Bronchial epithelial cell (primary cell): ENCODE data around the gene AMBN. TPM values are rescaled to one million over a fixed set of nuclear protein-coding genes. Genes with fewer than 3 reads are reported as not detected.

Source experiments
- DNase-seq: peaks from one replicate; pipeline ENCODE4 v3.0.0-alpha.2; 2010; ENCODE audit warnings: low read depth
- FAIRE-seq: peaks from 2 replicates; lab custom pipeline; 2011; peaks lifted over from hg19 to GRCh38; lab: Jason Lieb, UNC
- H3K27me3 ChIP-seq: 2 replicates; pipeline ENCODE4 v1.5.1; 2011; ENCODE audit warnings: low read length; ENCODE audit not compliant: control insufficient read depth, insufficient read depth
- H3K36me3 ChIP-seq: 2 replicates; pipeline ENCODE4 v1.5.1; 2011; ENCODE audit warnings: low read length; ENCODE audit not compliant: control insufficient read depth, insufficient read depth
- H3K4me3 ChIP-seq: 2 replicates; pipeline ENCODE4 v1.5.1; 2011; ENCODE audit warnings: mild to moderate bottlenecking, low read depth, low read length, control low read depth
- total RNA-seq: library from RNA; depleted of rRNA; stranded (reverse); fragments of >200 nt; gene quantifications from 2 replicates; pipeline ENCODE4 v1.2.1, GENCODE V29; 2014
- TF ChIP-seq, protein P1 (sequence below): IDR thresholded peaks from 2 replicates; pipeline ENCODE4 v1.5.1; 2011; ENCODE audit warnings: mild to moderate bottlenecking, moderate library complexity, low read length, control low read depth, inconsistent platforms; ENCODE audit not compliant: insufficient read depth, severe bottlenecking

The AMBN gene
- total RNA-seq, 1 donor from 2014 or later: not detected

DNA sequence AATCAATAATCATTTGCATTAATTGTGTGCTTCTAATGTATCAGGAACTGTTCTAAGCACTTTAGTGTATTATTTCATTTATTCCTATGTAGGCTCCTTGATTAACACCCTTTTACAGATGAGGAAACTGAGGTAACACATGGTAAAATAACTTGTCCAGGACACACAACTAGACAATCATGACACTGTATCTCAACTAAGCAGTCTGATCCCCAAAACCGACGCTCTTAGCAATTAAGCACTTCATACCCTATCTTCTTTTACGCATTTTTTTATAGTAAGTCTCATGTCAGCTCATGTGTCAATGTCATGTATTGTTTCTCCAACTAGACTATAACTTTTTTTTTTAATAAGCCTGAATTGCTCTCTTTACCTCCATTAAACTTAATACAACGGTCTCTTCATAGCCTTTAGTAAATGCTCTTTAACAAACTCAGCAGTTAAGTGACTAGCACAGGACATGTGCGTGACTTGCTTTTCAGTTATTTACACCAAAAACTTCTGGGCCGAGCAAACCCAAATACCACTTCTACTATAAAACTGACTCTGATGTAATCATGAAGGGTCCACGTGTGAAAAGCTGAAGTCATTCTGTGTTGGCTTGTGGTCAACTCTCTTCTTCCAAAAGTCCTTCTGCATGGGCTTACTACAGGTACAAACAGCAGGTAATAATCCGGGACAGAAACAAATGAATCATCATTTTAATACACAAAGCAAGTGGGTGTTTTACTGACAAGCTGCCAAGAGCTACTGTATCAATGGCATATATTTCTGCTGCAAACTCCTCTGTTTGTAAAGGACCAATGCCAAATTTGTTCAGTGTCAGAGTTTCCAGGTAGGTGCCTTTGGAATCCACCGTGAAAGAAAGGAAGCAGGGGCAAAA lies 7.9 kb upstream of the AMBN start:
- Histone ChIP-seq H3K4me3 (no peak overlapping the region), H3K27me3 (no peaks in the 10 kb centered on the region), H3K36me3 (no peaks in the 10 kb centered on the region)
- peak; percentile 99 for DNase-seq
- peak; percentile 50 for FAIRE-seq
- TF ChIP-seq, protein P1, sequence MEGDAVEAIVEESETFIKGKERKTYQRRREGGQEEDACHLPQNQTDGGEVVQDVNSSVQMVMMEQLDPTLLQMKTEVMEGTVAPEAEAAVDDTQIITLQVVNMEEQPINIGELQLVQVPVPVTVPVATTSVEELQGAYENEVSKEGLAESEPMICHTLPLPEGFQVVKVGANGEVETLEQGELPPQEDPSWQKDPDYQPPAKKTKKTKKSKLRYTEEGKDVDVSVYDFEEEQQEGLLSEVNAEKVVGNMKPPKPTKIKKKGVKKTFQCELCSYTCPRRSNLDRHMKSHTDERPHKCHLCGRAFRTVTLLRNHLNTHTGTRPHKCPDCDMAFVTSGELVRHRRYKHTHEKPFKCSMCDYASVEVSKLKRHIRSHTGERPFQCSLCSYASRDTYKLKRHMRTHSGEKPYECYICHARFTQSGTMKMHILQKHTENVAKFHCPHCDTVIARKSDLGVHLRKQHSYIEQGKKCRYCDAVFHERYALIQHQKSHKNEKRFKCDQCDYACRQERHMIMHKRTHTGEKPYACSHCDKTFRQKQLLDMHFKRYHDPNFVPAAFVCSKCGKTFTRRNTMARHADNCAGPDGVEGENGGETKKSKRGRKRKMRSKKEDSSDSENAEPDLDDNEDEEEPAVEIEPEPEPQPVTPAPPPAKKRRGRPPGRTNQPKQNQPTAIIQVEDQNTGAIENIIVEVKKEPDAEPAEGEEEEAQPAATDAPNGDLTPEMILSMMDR: no peak

DNA sequence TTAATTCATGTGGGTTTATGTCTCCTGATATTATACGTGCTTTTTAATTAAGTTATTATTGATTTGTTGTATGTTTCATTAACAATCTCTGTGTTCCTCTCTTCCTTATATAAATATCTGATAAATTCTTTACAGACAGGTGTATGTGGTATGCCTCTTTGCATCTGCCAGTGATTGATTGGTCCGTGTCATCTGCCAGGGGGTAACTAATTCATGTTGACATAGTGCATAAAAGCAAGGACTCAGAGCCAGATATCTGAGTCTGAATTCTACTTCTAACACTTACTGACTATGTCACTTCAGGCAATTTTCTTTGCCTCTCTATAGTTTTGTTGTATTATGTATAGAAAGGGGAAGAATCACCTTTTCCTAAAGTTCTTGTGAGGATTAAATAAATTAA lies 5.2 kb upstream of the AMBN start:
- FAIRE-seq (no peak), DNase-seq (no peak)
- no peak overlapping the region for H3K4me3 ChIP-seq
- no peaks in the 10 kb centered on the region for H3K36me3 ChIP-seq
- TF ChIP-seq, protein P1: no peak
- H3K27me3 ChIP-seq: no peaks in the 10 kb centered on the region

DNA sequence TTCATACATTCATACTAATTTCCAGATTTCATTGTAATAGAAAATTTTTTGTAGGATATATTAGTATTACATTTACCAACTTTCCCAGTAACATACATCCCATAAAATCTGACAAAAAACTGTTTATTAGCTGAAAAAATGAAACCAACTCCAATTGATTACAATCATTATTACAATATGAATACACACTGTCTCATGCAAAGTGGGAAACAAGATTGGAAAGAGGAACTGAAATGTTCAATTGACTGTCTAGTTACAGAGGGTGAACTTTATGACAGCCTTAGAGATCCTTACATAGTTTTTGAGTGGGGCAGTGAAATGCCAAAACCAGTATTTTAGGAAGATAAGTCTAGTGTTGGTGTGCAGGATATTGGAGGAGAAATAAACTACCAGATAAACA lies 2.3 kb upstream of the AMBN start:
- FAIRE-seq: no peak

DNA sequence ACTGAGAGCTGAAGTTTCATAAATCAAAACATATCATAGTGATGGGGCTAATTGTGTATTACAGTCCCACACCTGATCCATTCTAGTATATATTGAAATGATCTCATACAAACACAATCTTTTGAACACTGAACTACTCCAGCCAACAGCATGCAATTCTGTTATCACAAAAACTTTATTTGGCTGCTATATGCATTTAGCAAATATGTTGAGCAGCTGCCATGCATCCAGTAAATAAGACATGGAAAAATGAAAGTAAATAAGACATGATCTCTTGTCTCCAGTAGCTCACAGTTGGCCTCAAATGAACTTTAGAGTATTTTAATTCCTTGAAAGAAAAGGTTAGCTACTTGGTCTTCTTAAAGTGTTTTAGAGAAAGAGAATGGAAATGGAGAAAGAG lies 2.1 kb downstream of the AMBN start:
- no peaks in the 10 kb centered on the region for H3K27me3 ChIP-seq
- TF ChIP-seq, protein P1: no peak
- no peak for FAIRE-seq

More for the DNA sequence above, 2.3 kb upstream of the AMBN start:
- no peaks in the 10 kb centered on the region for H3K27me3 ChIP-seq
- TF ChIP-seq, protein P1: no peak
- DNase-seq: no peak
- H3K4me3 ChIP-seq: no peak overlapping the region
- H3K36me3 ChIP-seq: no peaks in the 10 kb centered on the region

DNA sequence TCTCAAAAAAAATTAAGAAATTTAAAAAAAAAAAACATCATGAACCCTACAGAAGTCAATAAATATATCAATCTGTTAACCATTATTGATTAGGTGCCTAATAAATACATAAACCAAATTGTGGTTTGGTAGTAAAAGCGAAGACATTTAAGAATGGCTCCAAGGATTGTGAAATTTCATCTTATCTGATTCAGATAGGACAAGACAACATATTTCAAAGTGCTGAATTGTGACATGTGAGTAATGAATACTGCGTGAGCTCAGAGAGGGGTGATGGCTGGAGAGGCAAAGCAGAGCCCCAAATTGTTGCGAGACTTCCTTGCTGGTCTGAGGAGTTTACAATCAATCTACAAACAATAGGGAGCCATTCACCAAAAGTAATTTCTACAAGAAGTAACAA lies 8.2 kb downstream of the AMBN start:
- no peak for DNase-seq
- Histone ChIP-seq H3K27me3 (no peaks in the 10 kb centered on the region), H3K36me3 (no peaks in the 10 kb centered on the region), H3K4me3 (no peak overlapping the region)
- no peak for FAIRE-seq
- TF ChIP-seq, protein P1: no peak

More for the DNA sequence above, 2.1 kb downstream of the AMBN start:
- DNase-seq: no peak
- Histone ChIP-seq H3K36me3 (no peaks in the 10 kb centered on the region), H3K4me3 (no peak overlapping the region)

DNA sequence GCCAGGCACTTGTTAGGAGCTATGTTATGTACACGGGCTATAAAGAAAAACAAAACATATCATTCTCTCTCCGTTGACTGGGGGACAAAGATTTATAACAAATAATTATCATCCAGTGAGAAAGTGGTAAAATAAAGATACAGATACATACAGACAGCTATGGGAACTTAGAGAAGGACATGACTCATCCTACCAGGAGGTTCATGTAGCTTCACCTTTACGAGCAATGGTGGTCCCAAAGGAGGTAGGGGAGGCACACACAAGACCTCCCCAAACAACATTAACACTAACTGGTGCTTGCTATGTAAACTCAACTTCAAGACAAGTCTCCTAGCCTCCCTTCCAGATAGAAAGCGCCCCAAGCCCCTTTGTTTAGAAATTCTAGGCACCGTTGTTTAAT lies 8.9 kb downstream of the AMBN start:
- TF ChIP-seq, protein P1: no peak
- Histone ChIP-seq H3K4me3 (no peak overlapping the region), H3K36me3 (no peaks in the 10 kb centered on the region), H3K27me3 (no peaks in the 10 kb centered on the region)
- no peak for FAIRE-seq
- no peak for DNase-seq
